Smooth muscle cell (in vitro differentiated cells): Measurements from ENCODE around the gene SUMF1. TPM values are rescaled to one million over a fixed set of nuclear protein-coding genes. Genes with fewer than 3 reads are reported as not detected.

Source experiments
- DNase-seq: peaks from one replicate; lab custom pipeline; 2025; ENCODE audit not compliant: unreplicated experiment; lab: John Stamatoyannopoulos, UW
- H2AFZ ChIP-seq: fragments of 200-600 bp; sonication (generic); 2 replicates; pipeline ENCODE4 v1.6.0; 2016; ENCODE audit warnings: antibody characterized with exemption, low read depth, mild to moderate bottlenecking
- H3F3A ChIP-seq: fragments of 200-600 bp; sonication (generic); 2 replicates; pipeline ENCODE4 v1.6.0; 2017; ENCODE audit warnings: antibody characterized with exemption, low read depth
- H3K27ac ChIP-seq: fragments of 200-600 bp; sonication (generic); 2 replicates; pipeline ENCODE4 v1.5.1; 2016; ENCODE audit warnings: low read depth, mild to moderate bottlenecking
- H3K27me3 ChIP-seq: fragments of 200-600 bp; sonication (generic); 2 replicates; pipeline ENCODE4 v1.6.1; 2016; ENCODE audit warnings: low read depth, mild to moderate bottlenecking
- H3K36me3 ChIP-seq: fragments of 200-600 bp; sonication (generic); 2 replicates; pipeline ENCODE4 v1.5.1; 2016; ENCODE audit warnings: low read depth
- H3K4me1 ChIP-seq: fragments of 200-600 bp; sonication (generic); 2 replicates; pipeline ENCODE4 v1.5.1; 2016; ENCODE audit warnings: low read depth
- H3K4me2 ChIP-seq: fragments of 200-600 bp; sonication (generic); 2 replicates; pipeline ENCODE4 v1.6.0; 2016; ENCODE audit warnings: mild to moderate bottlenecking
- H3K4me3 ChIP-seq: fragments of 200-600 bp; sonication (generic); 2 replicates; pipeline ENCODE4 v1.5.1; 2016; ENCODE audit warnings: mild to moderate bottlenecking
- H3K79me2 ChIP-seq: fragments of 200-600 bp; sonication (generic); 2 replicates; pipeline ENCODE4 v1.6.0; 2016; ENCODE audit warnings: low read depth, mild to moderate bottlenecking
- H3K9ac ChIP-seq: fragments of 200-600 bp; sonication (generic); 2 replicates; pipeline ENCODE4 v1.6.0; 2016; ENCODE audit warnings: low read depth
- H3K9me3 ChIP-seq: fragments of 200-600 bp; sonication (generic); replicated peaks from 2 replicates; pipeline ENCODE4 v1.5.1; 2016; ENCODE audit warnings: low read depth
- H4K20me1 ChIP-seq: fragments of 200-600 bp; sonication (generic); 2 replicates; pipeline ENCODE4 v1.6.0; 2016; ENCODE audit warnings: low read depth
- WGBS: methylation state at CpG from one replicate; pipeline ENCODE4 v1.1.7; 2016; ENCODE audit warnings: low lambda C conversion rate; 5-methylcytosine and 5-hydroxymethylcytosine counted together
- polyA plus RNA-seq: library from polyadenylated mRNA; unstranded; fragments of >200 nt; fragmentation: Nextera tagmentation; extraction: Ambion mirVana; gene quantifications from 2 replicates; pipeline ENCODE4 v1.2.1, GENCODE V29; 2016
- total RNA-seq: library from RNA; depleted of rRNA; stranded (reverse); fragments of >200 nt; gene quantifications from 2 replicates; pipeline ENCODE4 v1.2.3, GENCODE V29; 2014
- TF ChIP-seq, protein P1 (sequence below): fragments of 200-600 bp; sonication (generic); IDR thresholded peaks from 2 replicates; pipeline ENCODE4 v1.5.1; 2017; ENCODE audit warnings: borderline replicate concordance, mild to moderate bottlenecking, antibody characterized with exemption; ENCODE audit not compliant: insufficient read depth, poor library complexity, severe bottlenecking

SUMF1 gene
- total and polyA plus RNA-seq, 2 experiments from 2014 or later, result 28.3 to 29.5 TPM

DNA sequence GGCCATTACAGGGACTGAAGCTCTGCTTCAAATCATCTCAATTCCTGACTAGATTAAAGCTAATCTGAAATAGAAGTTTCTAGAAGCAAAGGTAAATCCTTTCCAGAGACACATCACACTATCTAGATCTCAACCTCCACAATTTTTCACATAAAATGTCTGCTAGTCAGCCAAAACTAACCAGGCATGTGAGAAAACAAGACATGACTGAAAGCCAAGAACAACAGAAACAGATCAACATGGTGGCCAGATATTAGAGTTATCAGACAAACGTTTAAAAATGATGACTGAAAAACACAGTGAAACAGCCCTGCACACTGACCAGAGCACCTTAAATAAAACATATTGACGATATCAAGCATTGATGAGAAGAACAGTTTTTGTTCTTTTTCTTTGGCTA is 59.1 kb downstream of the SUMF1 start:
- Histone ChIP-seq H3K4me2 (no peak overlapping the region), H3K9me3 (no peaks in the 10 kb centered on the region), H3K27ac (no peak overlapping the region), H4K20me1 (no peaks in the 10 kb centered on the region), H3K27me3 (no peaks in the 10 kb centered on the region), H3K36me3 (no peaks in the 10 kb centered on the region), H3K9ac (no peak overlapping the region), H2AFZ (no peak overlapping the region), H3K4me3 (no peak overlapping the region), H3K79me2 (no peaks in the 10 kb centered on the region), H3K4me1 (no peaks in the 10 kb centered on the region), H3F3A (no peaks in the 10 kb centered on the region)
- TF ChIP-seq, protein P1, sequence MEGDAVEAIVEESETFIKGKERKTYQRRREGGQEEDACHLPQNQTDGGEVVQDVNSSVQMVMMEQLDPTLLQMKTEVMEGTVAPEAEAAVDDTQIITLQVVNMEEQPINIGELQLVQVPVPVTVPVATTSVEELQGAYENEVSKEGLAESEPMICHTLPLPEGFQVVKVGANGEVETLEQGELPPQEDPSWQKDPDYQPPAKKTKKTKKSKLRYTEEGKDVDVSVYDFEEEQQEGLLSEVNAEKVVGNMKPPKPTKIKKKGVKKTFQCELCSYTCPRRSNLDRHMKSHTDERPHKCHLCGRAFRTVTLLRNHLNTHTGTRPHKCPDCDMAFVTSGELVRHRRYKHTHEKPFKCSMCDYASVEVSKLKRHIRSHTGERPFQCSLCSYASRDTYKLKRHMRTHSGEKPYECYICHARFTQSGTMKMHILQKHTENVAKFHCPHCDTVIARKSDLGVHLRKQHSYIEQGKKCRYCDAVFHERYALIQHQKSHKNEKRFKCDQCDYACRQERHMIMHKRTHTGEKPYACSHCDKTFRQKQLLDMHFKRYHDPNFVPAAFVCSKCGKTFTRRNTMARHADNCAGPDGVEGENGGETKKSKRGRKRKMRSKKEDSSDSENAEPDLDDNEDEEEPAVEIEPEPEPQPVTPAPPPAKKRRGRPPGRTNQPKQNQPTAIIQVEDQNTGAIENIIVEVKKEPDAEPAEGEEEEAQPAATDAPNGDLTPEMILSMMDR, result no peak
- WGBS, result 90% methylated on average over 2 of the region's 2 CpGs
- no peak for DNase-seq

DNA sequence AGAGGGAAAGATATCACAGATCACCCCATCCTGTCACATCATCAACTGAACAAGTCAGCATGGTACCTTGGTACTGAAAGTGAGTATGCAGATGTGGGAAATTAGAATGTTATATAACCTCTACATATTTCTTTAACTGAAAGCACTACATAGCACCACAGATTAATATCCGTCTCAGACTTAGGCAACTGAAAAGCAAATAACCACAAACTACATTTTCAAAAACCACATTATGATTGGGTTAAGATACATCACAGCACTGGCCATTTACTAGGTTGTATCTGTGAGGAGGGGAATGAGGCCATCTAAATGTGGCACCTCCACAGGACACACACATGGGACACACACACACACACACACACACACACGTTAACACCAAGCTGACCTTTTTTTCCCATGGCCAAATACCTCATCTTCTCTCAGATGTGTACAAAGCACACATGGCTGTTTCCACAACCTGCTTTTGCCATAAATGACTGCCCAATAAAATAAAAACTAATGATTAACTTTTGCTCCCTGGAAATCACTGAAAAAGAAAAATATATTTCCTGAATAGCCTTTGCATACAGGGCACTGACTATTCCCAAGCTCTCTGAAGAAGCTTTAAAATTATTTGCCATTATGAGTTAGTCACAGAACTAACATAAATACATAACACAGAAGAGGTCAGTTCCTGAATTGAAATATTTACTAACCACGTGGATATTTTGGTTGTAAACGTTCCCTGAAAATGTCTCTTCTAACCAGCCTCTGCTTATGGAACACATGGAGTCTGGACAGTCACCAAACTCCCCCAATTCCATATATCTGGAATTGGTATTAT is 60.1 kb downstream of the SUMF1 start:
- 78% methylated on average over 4 of the region's 4 CpGs for WGBS
- H3K4me2 ChIP-seq, result no peak overlapping the region
- no peaks in the 10 kb centered on the region for H3K27me3 ChIP-seq
- no peaks in the 10 kb centered on the region for H3K36me3 ChIP-seq
- H3K9me3 ChIP-seq, result no peaks in the 10 kb centered on the region
- H3K79me2 ChIP-seq, result no peaks in the 10 kb centered on the region
- no peak overlapping the region for H3K27ac ChIP-seq
- no peaks in the 10 kb centered on the region for H4K20me1 ChIP-seq
- H2AFZ ChIP-seq, result no peak overlapping the region
- no peak for DNase-seq
- no peak overlapping the region for H3K4me3 ChIP-seq
- TF ChIP-seq, protein P1, result no peak
- H3K4me1 ChIP-seq, result no peaks in the 10 kb centered on the region
- no peaks in the 10 kb centered on the region for H3F3A ChIP-seq
- H3K9ac ChIP-seq, result no peak overlapping the region

DNA sequence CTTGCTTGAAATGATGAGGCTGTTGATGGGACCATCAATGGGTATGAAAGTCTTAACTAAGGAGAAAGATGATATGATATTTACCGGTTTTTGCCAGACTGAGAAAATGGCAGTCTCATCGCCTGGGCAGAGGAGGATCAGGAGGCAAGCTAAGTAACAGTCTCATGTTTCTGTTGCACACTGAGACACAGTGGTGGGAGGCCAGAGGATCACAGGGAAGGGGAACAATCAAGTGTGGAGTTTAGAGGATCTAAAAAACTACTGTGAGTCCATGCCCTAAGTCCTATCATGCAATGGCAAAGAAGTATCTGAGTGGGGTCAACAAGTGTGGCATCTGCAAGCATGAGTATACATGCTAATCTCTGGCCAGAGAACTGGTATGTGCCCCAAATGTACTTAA is 62.2 kb downstream of the SUMF1 start:
- no peak overlapping the region for H3K9ac ChIP-seq
- no peaks in the 10 kb centered on the region for H3K36me3 ChIP-seq
- no peak overlapping the region for H3K4me2 ChIP-seq
- H4K20me1 ChIP-seq, result no peaks in the 10 kb centered on the region
- WGBS, result 93% methylated on average over 2 of the region's 2 CpGs
- TF ChIP-seq, protein P1, result no peak
- no peaks in the 10 kb centered on the region for H3K9me3 ChIP-seq
- DNase-seq, result no peak
- no peaks in the 10 kb centered on the region for H3K4me1 ChIP-seq
- no peaks in the 10 kb centered on the region for H3K79me2 ChIP-seq
- no peaks in the 10 kb centered on the region for H3K27me3 ChIP-seq
- H3K4me3 ChIP-seq, result no peak overlapping the region
- no peak overlapping the region for H2AFZ ChIP-seq
- H3F3A ChIP-seq, result no peaks in the 10 kb centered on the region
- no peak overlapping the region for H3K27ac ChIP-seq

DNA sequence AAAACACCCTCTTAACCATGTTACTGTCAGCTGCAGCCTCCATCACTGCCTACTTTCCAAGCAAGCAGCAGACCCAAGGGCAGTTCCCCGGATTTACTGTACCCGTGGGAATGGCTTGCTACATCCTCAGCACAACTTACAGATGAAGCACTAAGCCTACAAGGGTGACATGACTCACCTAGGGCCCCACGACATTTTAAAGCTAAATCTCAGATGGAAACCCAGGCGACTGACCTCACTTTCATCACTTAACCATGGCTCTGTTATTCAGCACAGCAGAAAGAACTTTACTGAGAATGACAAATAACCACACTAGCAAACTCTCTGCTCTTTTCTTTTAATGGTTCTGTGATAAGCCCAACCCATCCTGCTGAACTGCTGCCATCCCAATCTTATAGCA is 65.6 kb downstream of the SUMF1 start:
- no peak overlapping the region for H3K9ac ChIP-seq
- no peaks in the 10 kb centered on the region for H3K9me3 ChIP-seq
- no peaks in the 10 kb centered on the region for H3K27me3 ChIP-seq
- H3K4me2 ChIP-seq, result no peak overlapping the region
- H2AFZ ChIP-seq, result no peak overlapping the region
- no peaks in the 10 kb centered on the region for H3K4me1 ChIP-seq
- no peaks in the 10 kb centered on the region for H4K20me1 ChIP-seq
- H3F3A ChIP-seq, result no peaks in the 10 kb centered on the region
- 68% methylated on average over 4 of the region's 4 CpGs for WGBS
- H3K79me2 ChIP-seq, result no peaks in the 10 kb centered on the region
- H3K36me3 ChIP-seq, result no peaks in the 10 kb centered on the region
- TF ChIP-seq, protein P1, result no peak
- DNase-seq, result no peak
- H3K27ac ChIP-seq, result no peak overlapping the region
- H3K4me3 ChIP-seq, result no peak overlapping the region
